MCF 10A (cell line): ENCODE data around the gene FOXK1. TPM values are rescaled to one million over a fixed set of nuclear protein-coding genes. Genes with fewer than 3 reads are reported as not detected.

Experiments used
- BruUV-seq: library from RNA; stranded (reverse); fragments of 400-500 nt; replicated peaks from 2 replicates; lab custom pipeline; 2021; lab: Mats Ljungman, UMichigan
- CTCF ChIA-PET: fragments of 300-600 bp; sonication (Branson Sonifier 250); formaldehyde crosslinking; extraction: SDS; loops from one replicate; lab custom pipeline; 2021; ENCODE audit warnings: antibody characterized with exemption, inconsistent platforms; lab: Yijun Ruan, JAX
- POLR2A ChIA-PET: fragments of 300-600, 350-650 bp; sonication (Branson Sonifier 250); formaldehyde crosslinking; extraction: SDS; loops from one replicate; lab custom pipeline; 2020; ENCODE audit warnings: antibody characterized with exemption, inconsistent platforms; lab: Yijun Ruan, JAX
- DNase-seq: peaks from one replicate; pipeline ENCODE4 v3.0.0-alpha.2; 2018; ENCODE audit not compliant: unreplicated experiment
- H3K27ac Mint-ChIP-seq: one replicate; pipeline ENCODE4 v1.8.0; 2022; ENCODE audit warnings: mild to moderate bottlenecking, low read depth, mixed read lengths; ENCODE audit not compliant: unreplicated experiment
- H3K27me3 Mint-ChIP-seq: one replicate; pipeline ENCODE4 v1.8.0; 2022; ENCODE audit warnings: mixed read lengths; ENCODE audit not compliant: insufficient read depth, unreplicated experiment
- H3K36me3 Mint-ChIP-seq: one replicate; pipeline ENCODE4 v1.8.0; 2022; ENCODE audit warnings: mild to moderate bottlenecking, moderate library complexity, mixed read lengths; ENCODE audit not compliant: insufficient read depth, unreplicated experiment
- H3K4me1 Mint-ChIP-seq: one replicate; pipeline ENCODE4 v1.8.0; 2022; ENCODE audit warnings: mixed read lengths; ENCODE audit not compliant: insufficient read depth, unreplicated experiment
- H3K4me3 Mint-ChIP-seq: one replicate; pipeline ENCODE4 v1.8.0; 2022; ENCODE audit warnings: mild to moderate bottlenecking, moderate library complexity, mixed read lengths; ENCODE audit not compliant: unreplicated experiment
- H3K9me3 Mint-ChIP-seq: one replicate; pipeline ENCODE4 v1.8.0; 2022; ENCODE audit warnings: mixed read lengths; ENCODE audit not compliant: unreplicated experiment
- CTCF ChIP-seq: fragments of 200-600 bp; IDR thresholded peaks from one replicate; pipeline ENCODE4 v1.8.0; 2022; ENCODE audit warnings: antibody characterized with exemption, mild to moderate bottlenecking; ENCODE audit not compliant: unreplicated experiment
- intact Hi-C: fragments of 100-400 bp; cut with micrococcal nuclease; formaldehyde crosslinking; loops from 2 replicates; pipeline ENCODE4 v1.14.1; 2022
- total RNA-seq: library from RNA; stranded (reverse); gene quantifications from 2 replicates; pipeline ENCODE4 v1.2.3, GENCODE V29; 2022

Gene FOXK1
- total RNA-seq, 1 experiment from 2014 or later, result 37.7 TPM

- H3K27ac Mint-ChIP-seq, result no peak overlapping the region
- H3K4me1 Mint-ChIP-seq, result peaks cover 9% of the 10 kb centered on the region
- intact Hi-C loops, result no loop called here
- DNase-seq, result no peak
- H3K27me3 Mint-ChIP-seq, result no peaks in the 10 kb centered on the region
- CTCF ChIA-PET, result interaction anchor here (1.9 kb wide), 1 partner anchor 18 kb away, joined by 5 read pairs; no protein-coding TSS in a partner anchor
- H3K9me3 Mint-ChIP-seq, result no peaks in the 10 kb centered on the region
- POLR2A ChIA-PET, result interaction anchor here (0.5 kb wide), 1 partner anchor 1456 kb away, joined by 3 read pairs; no protein-coding TSS in a partner anchor
- BruUV-seq, result no TSS peak
- H3K36me3 Mint-ChIP-seq, result peaks cover 26% of the 10 kb centered on the region
- no peak overlapping the region for H3K4me3 Mint-ChIP-seq
- TF ChIP-seq CTCF, result no peak
Observed at GRCh38 chr7:4772306-4772705, 90.2 kb downstream of the FOXK1 start.

- intact Hi-C loops, result no loop called here
- ChIA-PET POLR2A (interaction anchor here (1.1 to 4.4 kb wide), 4 partner anchors 28 to 141 kb away, joined by 5 to 60 read pairs (median 29); partner anchors contain the start of gene FOXK1), CTCF (interaction anchor here (0.5 to 1.9 kb wide), 5 partner anchors 16 to 320 kb away, joined by 3 to 5 read pairs (median 3); no protein-coding TSS in a partner anchor)
- Mint-ChIP-seq H3K4me3 (peak overlapping the region; percentile 99), H3K27ac (peak overlapping the region; percentile 98), H3K27me3 (no peaks in the 10 kb centered on the region), H3K36me3 (peaks cover 17% of the 10 kb centered on the region), H3K9me3 (no peaks in the 10 kb centered on the region), H3K4me1 (peaks cover 15% of the 10 kb centered on the region)
- BruUV-seq, result no TSS peak
- TF ChIP-seq CTCF, result no peak
- no peak for DNase-seq
Observed at GRCh38 chr7:4774007-4774406, 91.9 kb downstream of the FOXK1 start.

GRCh38 chr7:4774658-4775249 is 92.7 kb downstream of the FOXK1 start:
- ChIA-PET POLR2A (interaction anchor here (0.6 to 4.4 kb wide), 25 partner anchors 8 to 1142 kb away, joined by 3 to 60 read pairs (median 5); partner anchors contain the start of genes FOXK1 and WIPI2), CTCF (interaction anchor here (0.6 to 1.6 kb wide), 5 partner anchors 17 to 163 kb away, joined by 3 to 4 read pairs (median 3); no protein-coding TSS in a partner anchor)
- BruUV-seq, result TSS peak; percentile 96

More at GRCh38 chr7:4774658-4775249, 92.7 kb downstream of the FOXK1 start:
- Mint-ChIP-seq H3K4me1 (peaks cover 15% of the 10 kb centered on the region), H3K27ac (peak overlapping the region; percentile 98), H3K9me3 (no peaks in the 10 kb centered on the region), H3K27me3 (no peaks in the 10 kb centered on the region), H3K36me3 (peaks cover 9% of the 10 kb centered on the region), H3K4me3 (peak overlapping the region; percentile 99)
- TF ChIP-seq CTCF, result no peak
- peak; percentile 64 for DNase-seq
- intact Hi-C loops, result no loop called here
